ENCODE results near the gene SH3RF2.
"Not testable (repeated sequence)": the region's sequence is repeated elsewhere in the genome, so short reads cannot be mapped to it uniquely, and the experiment has no call there.

The SH3RF2 gene

DNA sequence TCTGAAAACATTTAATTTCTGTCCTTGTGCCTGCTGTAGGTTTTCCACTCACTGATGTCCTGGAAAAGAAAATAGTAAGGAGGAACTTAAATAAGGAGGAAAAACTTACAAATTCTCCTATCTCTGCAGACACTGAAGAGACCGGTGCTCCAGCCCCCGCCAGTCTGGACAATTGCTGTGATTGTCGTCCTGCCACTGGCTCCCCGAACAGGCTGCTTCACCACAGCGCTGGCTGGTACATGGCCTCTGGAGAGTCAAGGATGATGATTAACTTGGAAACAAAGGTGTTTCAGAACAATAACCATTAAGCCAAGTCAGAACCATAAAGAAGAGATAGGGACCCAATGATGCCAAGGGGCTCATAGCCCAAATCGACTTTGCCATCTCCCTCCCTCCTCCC lies 161.7 kb downstream of the SH3RF2 start:
- no peak for DNase-seq

DNA sequence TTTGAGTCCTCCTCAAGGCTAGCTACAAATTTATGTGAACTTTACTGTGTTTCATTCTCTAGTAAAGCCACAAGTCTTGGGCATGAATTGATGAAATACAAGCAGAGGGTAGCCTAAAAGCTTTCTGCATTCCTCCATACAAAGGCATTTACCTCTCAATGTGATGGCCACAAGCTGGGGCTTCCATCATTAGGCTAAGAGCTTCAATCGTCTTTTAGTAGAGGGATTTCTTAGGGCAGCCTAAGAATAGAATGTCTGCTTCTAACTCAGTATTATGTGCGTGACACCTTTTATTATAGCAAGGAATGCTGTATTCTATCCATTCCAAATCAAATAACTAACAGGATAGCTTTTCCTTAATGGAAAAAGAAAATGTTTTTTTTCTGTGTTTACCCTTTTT lies 165.3 kb downstream of the SH3RF2 start:
- DNase-seq, result no peak

DNA sequence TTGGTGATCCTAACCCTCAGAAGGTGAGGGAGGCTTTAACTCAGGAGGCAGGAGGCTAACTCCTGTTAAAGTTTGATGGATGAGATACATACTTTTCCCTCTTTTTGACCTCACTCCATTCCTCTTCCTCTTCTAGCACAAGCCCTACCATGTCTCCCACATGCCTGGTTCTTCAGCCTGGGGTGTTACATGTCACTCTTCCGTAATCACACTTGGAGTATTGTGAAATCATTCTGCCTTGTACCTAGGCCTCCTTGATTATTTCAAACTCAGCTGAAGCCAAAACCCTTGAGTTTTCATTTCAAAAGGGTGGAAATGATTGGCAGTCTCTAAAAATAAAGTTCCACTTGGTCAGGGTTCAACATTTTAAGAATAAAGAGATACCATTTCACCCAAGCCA lies 167.2 kb downstream of the SH3RF2 start:
- no peak for DNase-seq

DNA sequence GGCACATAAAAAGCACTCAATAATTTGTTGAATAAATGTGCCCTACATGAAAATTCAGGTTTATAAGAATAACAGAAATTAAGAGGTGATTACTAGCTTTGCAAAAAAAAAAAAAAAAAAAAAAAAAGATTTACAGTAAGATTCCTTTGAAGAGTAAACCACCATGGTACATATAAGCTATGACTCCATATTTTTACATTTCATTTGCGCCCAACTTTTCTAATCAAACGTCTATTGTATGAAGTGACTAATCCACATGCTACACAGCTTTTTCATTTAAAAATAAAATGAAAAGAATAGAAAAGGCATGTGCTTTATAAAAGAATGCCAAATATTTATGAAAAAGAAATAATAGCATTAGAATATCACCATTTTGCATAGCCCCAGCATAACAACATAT lies 169.1 kb downstream of the SH3RF2 start, which contains the start of gene PLAC8L1:
PLAC8L1 (minus strand) TSS at position 101 of the 400 bp plus-strand sequence. CDS start 1,266 bp downstream, outside the sequence.
- no peak for DNase-seq

DNA sequence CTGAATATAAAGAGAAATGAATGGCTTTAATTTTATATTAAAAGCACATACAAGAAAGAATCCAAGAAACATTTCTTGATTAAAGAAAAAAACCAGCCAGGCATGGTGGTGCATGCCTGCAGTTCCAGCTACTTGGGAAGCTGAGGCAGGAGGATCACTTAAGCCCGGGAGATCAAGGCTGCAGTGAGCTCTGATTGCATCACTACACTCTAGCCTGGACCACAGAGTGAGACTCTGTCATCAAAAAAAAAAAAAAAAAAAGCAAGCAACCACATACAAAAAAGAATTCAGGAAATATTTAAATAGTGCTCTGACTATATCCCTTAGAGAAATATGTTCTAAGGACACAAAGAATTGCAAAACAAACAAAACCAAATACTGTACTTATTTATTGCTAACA lies 171.5 kb downstream of the SH3RF2 start:
- DNase-seq, result no peak

DNA sequence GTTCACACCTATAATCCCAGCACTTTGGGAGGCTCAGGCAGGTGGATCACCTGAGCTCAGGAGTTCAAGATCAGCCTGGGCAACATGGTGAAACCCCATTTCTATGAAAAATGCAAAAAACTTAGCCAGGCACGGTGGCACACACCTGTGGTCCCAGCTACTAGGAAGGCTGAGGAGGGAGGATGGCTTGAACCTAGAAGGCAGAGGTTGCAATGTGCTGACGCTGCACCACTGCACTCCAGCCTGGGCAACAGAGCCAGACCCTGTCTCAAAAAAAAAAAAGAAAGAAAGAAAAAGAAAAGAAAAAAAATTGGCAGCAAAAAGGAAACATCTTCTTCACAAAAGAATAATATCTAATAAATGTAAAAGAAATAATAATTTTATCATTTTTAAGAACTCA lies 172.5 kb downstream of the SH3RF2 start:
- not testable (repeated sequence) for DNase-seq

DNA sequence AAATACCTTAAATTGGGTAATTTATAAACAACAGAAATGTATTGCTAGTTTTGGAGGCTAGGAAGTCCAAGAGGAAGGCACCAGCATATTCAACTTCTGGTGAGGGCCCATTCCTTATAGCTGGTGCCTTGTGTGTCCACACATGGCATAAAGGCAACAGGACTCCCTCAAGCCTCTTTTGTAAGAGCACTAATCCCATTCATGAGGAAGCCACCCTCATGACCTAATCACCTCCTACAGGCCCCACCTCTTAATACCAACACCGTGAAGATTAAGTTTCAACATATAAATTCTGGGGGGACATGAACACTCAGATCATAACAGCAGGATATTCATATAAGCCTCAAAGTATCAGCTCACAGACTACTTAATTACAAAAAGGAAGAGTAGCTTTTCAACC lies 173.0 kb downstream of the SH3RF2 start:
- DNase-seq, result no peak

DNA sequence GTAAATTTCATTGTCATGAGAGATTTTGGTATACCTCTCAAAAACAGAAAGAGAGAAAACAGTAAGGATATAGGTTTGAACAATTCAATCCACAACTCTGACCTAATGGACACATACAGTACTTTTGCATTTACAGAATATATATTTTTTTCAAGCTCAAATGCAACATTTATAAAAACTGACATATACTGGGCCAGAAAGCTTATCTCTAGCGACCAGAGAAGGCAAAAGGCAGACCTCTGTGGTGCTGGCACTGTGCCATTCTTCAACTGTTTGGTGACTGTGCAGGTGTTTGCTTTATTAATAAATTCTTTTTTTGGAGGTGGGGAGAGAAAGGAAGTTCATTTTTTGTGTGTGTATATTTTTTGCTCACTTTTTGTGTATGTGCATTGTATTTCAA lies 175.0 kb downstream of the SH3RF2 start:
- no peak for DNase-seq

DNA sequence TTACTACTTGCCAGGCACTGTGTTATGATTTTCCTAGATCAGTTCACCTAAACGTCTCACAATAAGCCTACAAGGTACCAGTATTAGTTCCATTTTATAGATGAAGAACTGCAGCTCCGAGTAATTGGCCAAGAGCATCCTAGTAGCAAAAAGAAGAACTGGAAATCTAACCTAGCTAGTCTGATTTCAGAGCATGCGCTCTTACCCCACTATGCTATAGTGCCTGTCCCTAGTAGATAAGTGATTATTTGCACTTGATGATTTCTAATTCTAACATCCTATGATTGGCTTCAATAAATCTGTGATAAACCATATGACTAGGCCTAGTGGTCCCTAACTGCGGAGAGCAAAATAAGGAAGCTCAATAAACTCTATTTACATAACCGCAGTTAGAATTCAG lies 176.1 kb downstream of the SH3RF2 start:
- no peak for DNase-seq

Measured in NCI-H446 (cell line).